Stimulated activated CD8-positive, alpha-beta memory T cell treated with anti-CD3 and anti-CD28 coated beads, Interleukin-15, amount 100 ng/mL, for 1 hour (primary cell): Measurements from ENCODE around the gene ZNF469.
"Not testable (repeated sequence)": the region's sequence is repeated elsewhere in the genome, so short reads cannot be mapped to it uniquely, and the experiment has no call there.

Experiments
- DNase-seq: peaks from one replicate; pipeline ENCODE4 v3.0.0-alpha.2; 2020; ENCODE audit warnings: low read depth

ZNF469 gene

GRCh38 chr16:88358023-88358420 lies 24.7 kb upstream of the ZNF469 start:
- no peak for DNase-seq

DNA sequence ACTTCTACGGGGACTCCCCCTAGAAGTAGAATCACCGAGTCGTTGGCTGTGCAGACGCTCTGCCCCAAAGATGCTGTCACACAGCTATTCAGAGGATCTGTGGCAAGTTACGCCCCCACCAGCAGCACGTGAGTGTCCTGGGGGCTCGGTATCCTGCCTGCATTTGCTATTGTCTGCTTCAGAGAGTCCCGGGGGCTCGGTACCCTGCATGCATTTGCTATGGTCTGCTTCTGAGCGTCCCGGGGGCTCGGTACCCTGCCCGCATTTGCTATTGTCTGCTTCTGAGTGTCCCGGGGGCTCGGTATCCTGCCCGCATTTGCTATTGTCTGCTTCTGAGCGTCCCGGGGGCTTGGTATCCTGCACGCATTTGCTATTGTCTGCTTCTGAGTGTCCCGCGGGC lies 23.8 kb upstream of the ZNF469 start:
- no peak for DNase-seq

DNA sequence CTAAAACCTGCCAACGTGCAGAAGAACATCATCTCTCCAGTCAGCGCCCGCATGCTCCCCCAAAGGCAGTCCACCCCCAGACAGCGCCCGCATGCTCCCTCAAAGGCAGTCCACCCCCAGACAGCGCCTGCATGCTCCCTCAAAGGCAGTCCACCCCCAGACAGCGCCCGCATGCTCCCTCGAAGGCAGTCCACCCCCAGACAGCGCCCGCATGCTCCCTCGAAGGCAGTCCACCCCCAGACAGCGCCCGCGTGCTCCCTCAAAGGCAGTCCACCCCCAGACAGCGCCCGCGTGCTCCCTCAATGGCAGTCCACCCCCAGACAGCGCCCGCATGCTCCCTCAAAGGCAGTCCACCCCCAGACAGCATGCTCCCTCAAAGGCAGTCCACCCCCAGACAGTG lies 22.4 kb upstream of the ZNF469 start:
- not testable (repeated sequence) for DNase-seq

- no peak for DNase-seq
Measured at GRCh38 chr16:88360999-88361398, 21.8 kb upstream of the ZNF469 start.

DNA sequence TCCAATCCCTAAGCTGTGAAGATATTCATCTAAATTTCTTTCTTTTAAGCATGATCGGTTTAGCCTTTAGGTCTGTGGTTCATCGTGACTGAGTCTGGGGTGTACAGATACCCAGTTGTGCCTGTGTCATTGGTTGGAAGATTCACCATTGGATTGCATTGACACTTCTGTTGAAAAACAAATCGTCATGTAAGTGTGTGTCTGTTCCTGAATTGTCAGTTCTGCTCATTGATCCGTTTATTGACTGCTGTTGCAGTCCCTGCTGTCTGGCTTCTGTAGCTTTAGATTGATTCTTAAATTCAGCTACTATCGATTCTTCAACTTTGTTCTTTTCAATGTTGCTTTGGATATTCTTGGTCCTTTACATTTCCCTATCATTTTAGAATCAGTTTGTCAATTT lies 21.0 kb upstream of the ZNF469 start:
- DNase-seq = no peak

DNA sequence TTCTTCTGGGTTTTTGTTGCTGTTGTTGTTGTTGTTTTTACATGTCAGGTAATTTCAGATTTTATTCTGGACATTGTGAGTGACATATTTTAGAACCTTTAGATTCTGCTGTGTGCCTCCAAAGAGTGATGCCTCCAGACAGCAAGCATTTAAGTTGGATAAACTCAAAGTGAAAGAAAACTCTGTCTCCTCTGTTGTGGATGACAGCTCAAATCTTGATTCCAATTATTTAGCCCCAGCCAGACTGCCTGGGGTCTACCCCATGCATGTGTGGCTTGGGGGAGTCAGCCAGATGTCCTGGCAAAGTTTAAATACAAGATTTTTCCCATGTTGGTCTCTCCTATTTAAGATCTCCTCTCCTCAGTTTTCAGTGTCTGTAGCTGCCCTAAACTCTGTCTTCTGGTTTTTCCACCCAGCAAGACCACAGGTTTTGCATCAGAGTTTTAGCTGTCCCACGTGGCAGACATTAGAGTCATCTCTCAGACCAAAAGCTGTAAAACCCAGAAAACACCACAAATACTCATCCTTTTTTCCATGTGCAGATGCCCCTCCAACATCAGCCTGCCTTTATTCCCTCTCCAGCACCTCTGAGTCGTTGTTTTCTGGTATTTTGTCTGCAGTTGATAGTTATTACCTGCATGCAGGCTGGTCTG lies 19.4 kb upstream of the ZNF469 start:
- no peak for DNase-seq

DNA sequence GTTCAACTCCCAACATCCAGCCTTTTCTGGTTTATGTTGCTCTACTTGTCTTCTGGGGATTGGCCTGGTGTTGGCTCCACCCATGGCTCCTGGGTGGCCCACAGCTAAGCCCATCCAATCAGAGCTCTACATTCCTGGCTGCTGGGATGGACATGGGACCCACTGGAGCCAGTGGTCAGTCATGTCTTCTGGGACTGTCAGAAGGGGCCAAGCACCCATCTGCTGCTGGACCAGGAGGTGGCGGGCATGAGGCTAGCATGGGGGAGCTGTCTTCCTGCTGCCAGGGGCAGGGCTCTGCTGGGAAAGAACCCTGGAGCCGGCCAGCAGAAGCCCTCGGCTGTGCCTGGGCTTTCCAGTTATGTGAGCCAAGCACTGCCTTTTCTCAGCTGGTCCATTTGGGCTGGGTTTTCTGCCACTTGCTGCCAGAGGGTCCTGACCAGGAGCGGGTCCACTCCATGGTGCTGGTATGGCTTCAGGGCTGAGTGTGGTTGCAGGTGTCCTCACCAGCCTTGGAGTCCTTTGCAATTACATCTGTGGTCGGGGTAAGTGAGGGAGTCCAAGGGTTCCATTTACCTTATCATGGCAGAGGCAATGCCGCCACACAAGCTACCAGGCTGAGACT lies 17.4 kb upstream of the ZNF469 start:
- DNase-seq = no peak

DNA sequence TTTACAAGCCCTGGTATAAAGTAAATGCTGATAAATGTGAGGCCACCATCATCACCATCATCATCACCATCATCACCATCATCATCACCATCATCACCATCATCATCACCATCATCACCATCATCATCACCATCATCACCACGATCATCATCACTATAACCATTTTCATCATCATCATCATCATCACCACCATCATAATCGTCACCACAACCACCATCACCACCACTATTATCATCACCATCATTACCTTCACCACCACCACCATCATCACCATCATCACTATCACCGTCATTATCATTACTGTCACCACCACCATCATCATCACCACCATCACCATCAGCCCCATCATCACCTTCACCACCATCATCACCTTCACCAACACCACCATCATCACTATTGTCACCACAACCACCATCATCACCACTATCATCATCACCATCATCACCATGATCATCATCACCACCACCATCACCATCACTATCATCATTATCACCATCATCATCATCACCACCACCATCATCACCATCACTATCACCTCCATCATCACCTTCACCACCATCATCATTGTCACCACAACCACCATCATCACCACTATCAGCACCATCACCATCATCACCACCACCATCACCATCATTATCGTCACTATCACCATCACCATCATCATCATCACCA lies 16.6 kb upstream of the ZNF469 start:
- DNase-seq = no peak

DNA sequence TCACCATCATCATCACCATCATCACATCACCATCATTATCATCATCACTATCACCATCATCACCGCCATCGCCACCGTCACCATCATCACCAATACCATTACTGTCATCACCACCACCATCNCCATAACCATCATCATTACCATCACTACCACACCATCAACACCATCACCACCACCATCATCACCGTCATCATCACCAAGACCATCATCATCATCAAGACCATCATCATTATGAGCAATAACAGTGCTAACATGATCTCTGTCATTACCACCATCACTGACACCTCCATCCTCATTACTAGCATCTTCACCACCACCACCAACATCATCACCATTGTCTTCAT lies 16.1 kb upstream of the ZNF469 start:
- DNase-seq = no peak

- DNase-seq = no peak
Measured at GRCh38 chr16:88367560-88367959, 15.2 kb upstream of the ZNF469 start.

DNA sequence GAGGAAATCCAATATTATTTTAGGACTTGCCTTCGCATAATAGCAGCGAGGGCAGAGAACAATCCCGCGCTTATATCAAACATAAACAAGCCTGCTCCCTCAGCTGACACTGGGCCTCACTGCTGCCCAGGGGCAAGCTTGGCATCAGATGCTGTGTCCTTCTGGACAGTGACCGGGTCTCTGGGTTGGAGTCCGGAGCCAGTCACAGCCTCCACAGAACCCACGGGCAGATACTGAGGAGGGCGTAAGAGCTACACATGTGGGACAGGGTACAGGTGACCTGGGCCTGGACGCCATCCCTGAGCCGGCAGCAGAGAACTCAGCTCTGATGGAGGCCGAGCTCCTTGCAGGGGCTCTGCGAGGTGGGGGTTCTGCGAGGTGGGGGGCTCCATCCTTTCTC lies 14.7 kb upstream of the ZNF469 start:
- no peak for DNase-seq

DNA sequence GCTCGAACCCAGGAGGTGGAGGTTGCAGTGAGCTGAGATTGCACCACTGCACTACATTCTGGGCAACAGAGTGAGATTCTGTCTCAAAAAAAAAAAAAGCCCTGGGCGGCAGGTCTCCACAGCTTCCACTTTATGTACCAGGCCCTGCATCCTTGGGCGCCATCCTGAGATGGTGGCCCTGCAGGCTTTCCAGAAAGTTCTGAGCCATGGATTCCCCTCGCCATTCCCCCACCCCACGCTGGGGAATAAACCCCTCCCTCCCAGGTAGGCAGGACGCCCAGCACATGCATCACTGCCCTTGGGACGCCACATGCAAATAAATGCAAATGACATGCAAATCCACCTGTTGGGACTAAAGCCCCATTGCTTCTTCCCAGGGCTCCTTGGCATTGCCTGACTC lies 13.8 kb upstream of the ZNF469 start:
- DNase-seq = no peak

DNA sequence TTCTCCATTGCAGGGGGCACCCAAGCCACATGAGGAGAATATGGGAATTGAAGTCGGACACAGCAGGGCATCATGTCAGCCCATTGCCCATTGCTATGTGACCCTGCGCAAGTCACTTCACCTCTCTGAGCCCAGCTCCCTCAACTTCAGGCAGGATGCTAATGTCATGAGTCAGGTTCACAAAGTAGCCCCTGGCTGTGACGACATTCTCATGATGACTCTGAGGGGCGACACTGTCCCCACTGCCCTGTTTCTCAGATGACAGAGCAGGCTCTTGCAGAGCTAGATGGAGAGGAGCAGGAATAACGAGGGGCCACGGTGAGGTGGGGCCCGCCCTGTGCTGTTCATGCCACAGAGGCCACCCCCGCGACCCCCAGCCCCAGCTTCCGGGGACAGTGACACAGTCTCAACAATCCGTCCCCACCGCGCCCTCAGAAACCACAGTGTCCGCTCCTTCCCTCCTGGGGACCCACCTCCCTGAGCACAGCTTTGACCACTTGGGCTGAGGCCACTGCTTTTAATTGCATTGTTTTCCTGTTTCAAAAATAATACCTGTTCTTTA lies 13.2 kb upstream of the ZNF469 start:
- no peak for DNase-seq

GRCh38 chr16:88370365-88370764 lies 12.4 kb upstream of the ZNF469 start:
- DNase-seq = no peak

GRCh38 chr16:88372522-88372921 lies 10.2 kb upstream of the ZNF469 start:
- DNase-seq = no peak

DNA sequence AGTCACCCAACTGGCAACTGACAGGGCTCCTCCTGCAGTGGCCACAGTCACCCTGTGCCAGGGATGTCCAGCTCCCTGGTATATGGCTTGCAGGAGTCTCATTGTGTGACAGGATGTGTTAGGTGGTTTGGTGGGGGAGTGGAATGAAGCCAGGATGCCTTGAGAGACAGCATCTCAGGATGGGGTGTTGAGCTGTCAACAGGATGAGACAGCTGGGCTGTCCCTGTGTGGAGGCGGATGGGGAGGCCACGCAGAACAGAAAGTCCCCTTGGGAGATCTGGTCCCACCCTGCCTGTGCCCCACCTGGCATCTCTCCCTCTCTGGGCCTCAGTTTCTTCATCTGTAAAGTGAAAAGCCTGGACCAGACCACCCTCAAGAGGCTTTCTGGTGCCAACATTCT lies 9.5 kb upstream of the ZNF469 start:
- DNase-seq = no peak

- DNase-seq = no peak
Measured at GRCh38 chr16:88373927-88374492, 8.7 kb upstream of the ZNF469 start.

DNA sequence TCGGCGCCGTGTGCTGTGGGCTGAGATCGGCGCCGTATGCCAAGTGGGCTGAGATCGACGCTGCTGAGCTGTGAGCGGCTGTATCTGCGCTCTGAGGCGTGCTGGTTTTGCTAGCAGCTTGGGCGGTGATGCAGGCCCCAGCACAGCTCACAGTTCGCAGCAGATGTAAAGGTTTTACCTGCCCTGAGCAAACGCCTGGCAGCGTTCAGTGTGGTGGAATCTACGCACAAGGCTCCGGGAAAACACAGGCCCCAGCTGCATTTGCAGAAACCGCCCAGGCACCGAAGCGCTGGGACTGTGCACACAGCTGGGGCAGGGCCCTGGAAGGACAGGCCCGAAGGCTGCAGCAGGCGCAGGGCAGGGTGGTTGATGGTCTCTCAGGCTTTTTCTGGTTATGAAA lies 8.0 kb upstream of the ZNF469 start:
- no peak for DNase-seq

- no peak for DNase-seq
Measured at GRCh38 chr16:88375236-88375975, 7.4 kb upstream of the ZNF469 start.

- DNase-seq = no peak
Measured at GRCh38 chr16:88375996-88376834, 6.5 kb upstream of the ZNF469 start.
